Gastrocnemius medialis (tissue), 4 donors: ENCODE results near the gene DEF6. TPM values are rescaled to one million over a fixed set of nuclear protein-coding genes. Genes with fewer than 3 reads are reported as not detected.
"Not testable (repeated sequence)": the region's sequence is repeated elsewhere in the genome, so short reads cannot be mapped to it uniquely, and the experiment has no call there.

Source experiments
- ATAC-seq, 2 donors: fragments of 150-250 bp; one replicate each; pipeline ENCODE4 v1.9.1; 2016
- DNase-seq, 2 donors: peaks; one replicate each; pipeline ENCODE4 v3.0.0-alpha.2; 2019
- H3K27ac ChIP-seq, 4 donors: fragments of 200-600 bp; sonication (generic); 1 replicate in 1 of 4; 2 replicates in 3 of 4; pipeline ENCODE4 v1.5.1; 2016 to 2018; ENCODE audit warnings: mild to moderate bottlenecking in 2 of 4, moderate library complexity in 1 of 4
- H3K27me3 ChIP-seq, 3 donors: fragments of 200-600 bp; sonication (generic) in 2 of 3; 1 replicate in 1 of 3; 2 replicates in 2 of 3; pipeline versions ENCODE4 v1.5.1 to v1.6.0; 2016 to 2019; ENCODE audit warnings: mild to moderate bottlenecking in 1 of 3, moderate library complexity in 1 of 3
- H3K36me3 ChIP-seq, 2 donors: fragments of 200-600 bp; sonication (generic) in 1 of 2; one replicate each; pipeline ENCODE4 v1.5.1; 2017 to 2018
- H3K4me1 ChIP-seq, 2 donors: fragments of 200-600 bp; sonication (generic) in 1 of 2; one replicate each; pipeline ENCODE4 v1.5.1; 2016 to 2017; ENCODE audit warnings: mild to moderate bottlenecking in 2 of 2
- H3K4me3 ChIP-seq, 4 donors: fragments of 200-600 bp; sonication (generic) in 3 of 4; 1 replicate in 1 of 4; 2 replicates in 3 of 4; pipeline ENCODE4 v1.5.1; 2016 to 2019; ENCODE audit warnings: mild to moderate bottlenecking in 2 of 4
- H3K9me3 ChIP-seq, 3 donors: fragments of 200-600 bp; sonication (generic) in 2 of 3; 1 replicate in 1 of 3; 2 replicates in 2 of 3; pipeline ENCODE4 v1.5.1; 2016 to 2019
- CTCF ChIP-seq, 5 experiments: fragments of 450-650 bp in 3 of 5; fragments of 200-600 bp in 2 of 5; sonication (generic) in 2 of 5; IDR thresholded peaks in 4 of 5; conservative IDR thresholded peaks in 1 of 5; 1 replicate in 4 of 5; 2 replicates in 1 of 5; pipeline ENCODE4 v1.5.1; 2016 to 2019; ENCODE audit warnings: antibody characterized with exemption in 5 of 5, mild to moderate bottlenecking in 3 of 5, moderate library complexity in 3 of 5
- POLR2A ChIP-seq, 2 donors: fragments of 450-650 bp; IDR thresholded peaks; one replicate each; pipeline ENCODE4 v1.6.1; 2017; ENCODE audit warnings: antibody characterized with exemption in 2 of 2, mild to moderate bottlenecking in 2 of 2, moderate library complexity in 2 of 2
- in situ Hi-C, 4 donors: fragments of 200-750 bp; cut with MboI; loops; one replicate each; pipeline versions ENCODE4 v1.15.0 to v1.8.0; 2017; ENCODE audit warnings: low sequenced_read_pairs in 4 of 4
- intact Hi-C: fragments of 100-400 bp; cut with DNase I; formaldehyde crosslinking; loops from one replicate; pipeline ENCODE4 v1.15.1; 2023; ENCODE audit warnings: low total_unique reads
- total RNA-seq, 4 donors: library from RNA; depleted of rRNA; stranded (reverse); fragments of >200 nt; gene quantifications; one replicate each; pipeline versions ENCODE4 v1.1.0 to v1.2.3, GENCODE V29; 2016

The DEF6 gene
- total RNA-seq, 4 donors from 2014 or later, result 0.15 to 2.9 (median 0.68) TPM

DNA sequence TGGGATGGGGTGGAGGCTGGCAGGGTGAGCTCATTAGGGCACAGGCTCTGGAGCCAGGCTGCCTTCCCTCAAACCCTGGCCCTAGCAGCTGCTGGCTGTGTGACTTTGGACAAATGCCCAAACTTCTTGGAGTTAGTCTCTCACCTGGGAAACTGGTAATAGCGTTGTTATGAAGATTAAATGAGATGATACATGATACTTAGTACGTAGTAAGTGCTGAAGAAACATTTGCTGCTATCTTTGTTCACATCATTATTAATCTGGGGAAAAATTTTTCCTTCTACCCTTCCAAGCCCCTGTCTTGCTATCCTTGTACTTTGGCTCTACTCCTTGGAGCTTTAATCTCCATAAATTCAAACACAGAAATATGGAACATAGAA, 22.4 kb downstream of the DEF6 start:
- Histone ChIP-seq H3K9me3 (no peaks in the 10 kb centered on the region), H3K36me3 (no peaks in the 10 kb centered on the region), H3K27me3 (no peaks in the 10 kb centered on the region), H3K4me3 (no peak overlapping the region), H3K4me1 (peaks cover 3 to 10% of the 10 kb centered on the region in 2 donors), H3K27ac (no peak overlapping the region)
- ATAC-seq (no peak), DNase-seq (no peak)
- in situ Hi-C loops (no loop called here), intact Hi-C loops (loop anchor here (5.0 kb wide), 1 partner anchor 122 kb away; no protein-coding TSS in a partner anchor)
- TF ChIP-seq POLR2A (IDR thresholded peaks at IDR 0.05) (no peak), CTCF (IDR thresholded peaks at IDR 0.05 in 4 of 5, conservative IDR thresholded peaks at IDR 0.05 in 1 of 5) (no peak)

GRCh38 chr6:35321091-35321490, 23.5 kb downstream of the DEF6 start:
- Histone ChIP-seq H3K4me3 (no peak overlapping the region), H3K27me3 (no peaks in the 10 kb centered on the region), H3K9me3 (no peaks in the 10 kb centered on the region), H3K36me3 (no peaks in the 10 kb centered on the region), H3K27ac (no peak overlapping the region), H3K4me1 (peaks cover 3 to 10% of the 10 kb centered on the region in 2 donors)
- no peak for ATAC-seq
- TF ChIP-seq POLR2A (IDR thresholded peaks at IDR 0.05), result no peak
- TF ChIP-seq CTCF (IDR thresholded peaks at IDR 0.05 in 4 of 5, conservative IDR thresholded peaks at IDR 0.05 in 1 of 5), result no peak
- in situ Hi-C loops, result no loop called here
- DNase-seq, result no peak
- intact Hi-C loops, result loop anchor here (5.0 kb wide), 1 partner anchor 121 kb away; no protein-coding TSS in a partner anchor

DNA sequence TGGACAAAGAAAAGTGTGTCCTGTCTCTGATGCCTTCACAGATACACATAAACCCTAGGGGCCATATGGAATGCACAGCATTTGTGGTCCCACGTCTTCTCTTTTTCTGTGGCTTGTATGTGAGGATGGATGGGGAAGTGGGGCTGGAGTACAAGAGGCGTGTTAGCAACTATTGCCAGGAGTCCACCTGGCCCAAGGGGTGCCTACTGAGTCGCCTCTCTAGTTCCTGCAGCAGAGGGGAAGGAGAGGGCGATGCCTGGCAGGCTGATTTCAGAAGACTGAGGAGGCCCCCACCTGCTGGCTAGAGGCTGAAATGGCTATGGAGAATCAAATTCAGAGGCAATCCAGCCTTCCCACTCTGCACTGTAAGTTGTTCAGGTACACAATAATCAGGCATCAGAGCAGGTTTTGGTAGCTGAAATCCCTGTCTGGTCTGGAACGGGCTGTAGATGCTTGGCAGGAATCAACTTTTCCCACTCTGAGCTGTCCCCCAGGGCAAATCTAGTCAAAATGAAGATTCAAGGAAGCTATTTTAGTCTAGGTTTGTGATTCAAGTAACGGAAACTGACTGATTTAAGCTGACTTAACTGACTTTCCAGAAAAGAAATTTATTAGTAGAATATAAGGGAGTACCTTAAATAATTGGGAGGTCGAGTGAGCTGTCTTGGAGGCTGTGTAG, 29.9 kb downstream of the DEF6 start:
- Histone ChIP-seq H3K36me3 (no peaks in the 10 kb centered on the region), H3K27ac (no peak overlapping the region), H3K4me3 (no peak overlapping the region), H3K9me3 (no peaks in the 10 kb centered on the region), H3K27me3 (no peaks in the 10 kb centered on the region), H3K4me1 (no peaks in the 10 kb centered on the region)
- ATAC-seq (peak in 1 of 2 donors; percentile 44), DNase-seq (no peak)
- in situ Hi-C loops, result no loop called here
- TF ChIP-seq POLR2A (IDR thresholded peaks at IDR 0.05) (no peak), CTCF (IDR thresholded peaks at IDR 0.05 in 4 of 5, conservative IDR thresholded peaks at IDR 0.05 in 1 of 5) (peak in 4 of 5 experiments; percentile 13 to 36 (median 33))
- intact Hi-C loops, result loop anchor here (5.0 kb wide), 1 partner anchor 35 kb away; no protein-coding TSS in a partner anchor

GRCh38 chr6:35328108-35328723, 30.6 kb downstream of the DEF6 start:
- in situ Hi-C loops, result no loop called here
- Histone ChIP-seq H3K36me3 (no peaks in the 10 kb centered on the region), H3K4me1 (no peaks in the 10 kb centered on the region), H3K4me3 (no peak overlapping the region), H3K27me3 (no peaks in the 10 kb centered on the region), H3K9me3 (no peaks in the 10 kb centered on the region), H3K27ac (no peak overlapping the region)
- DNase-seq (no peak), ATAC-seq (no peak)
- TF ChIP-seq CTCF (IDR thresholded peaks at IDR 0.05 in 4 of 5, conservative IDR thresholded peaks at IDR 0.05 in 1 of 5), result no peak
- TF ChIP-seq POLR2A (IDR thresholded peaks at IDR 0.05), result no peak
- intact Hi-C loops, result loop anchor here (5.0 kb wide), 1 partner anchor 36 kb away; no protein-coding TSS in a partner anchor

DNA sequence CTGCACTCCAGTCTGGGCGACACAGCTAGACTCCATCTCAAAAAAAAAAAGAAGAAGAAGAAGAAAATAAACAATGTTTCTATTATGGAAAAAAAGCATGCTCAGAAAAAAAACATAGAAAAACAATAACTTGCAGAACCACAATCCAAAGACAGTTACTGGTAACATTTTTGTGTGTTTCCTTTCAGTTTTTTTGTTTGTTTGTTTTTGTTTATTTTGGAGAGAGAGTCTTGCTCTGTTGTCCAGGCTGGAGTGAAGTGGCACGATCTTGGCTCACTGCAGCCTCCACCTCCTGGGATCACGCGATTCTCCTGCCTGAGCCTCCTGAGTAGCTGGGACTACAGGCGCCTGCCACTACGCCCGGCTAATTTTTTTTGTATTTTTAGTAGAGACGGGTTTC, 31.3 kb downstream of the DEF6 start:
- in situ Hi-C loops, H3K27me3 ChIP-seq, H3K4me1 ChIP-seq, ATAC-seq, H3K27ac ChIP-seq, H3K9me3 ChIP-seq, H3K4me3 ChIP-seq, DNase-seq, H3K36me3 ChIP-seq: not testable (repeated sequence)
- intact Hi-C loops, result loop anchor here (5.0 kb wide), 1 partner anchor 37 kb away; no protein-coding TSS in a partner anchor
